ENCODE measurements around the gene HMCN2. TPM values are rescaled to one million over a fixed set of nuclear protein-coding genes. Genes with fewer than 3 reads are reported as not detected.

HMCN2 gene
- total and polyA plus RNA-seq, 2 of the 4 experiments (the other 2 are of a cell fraction): 0.02 TPM; not detected in 1

DNA sequence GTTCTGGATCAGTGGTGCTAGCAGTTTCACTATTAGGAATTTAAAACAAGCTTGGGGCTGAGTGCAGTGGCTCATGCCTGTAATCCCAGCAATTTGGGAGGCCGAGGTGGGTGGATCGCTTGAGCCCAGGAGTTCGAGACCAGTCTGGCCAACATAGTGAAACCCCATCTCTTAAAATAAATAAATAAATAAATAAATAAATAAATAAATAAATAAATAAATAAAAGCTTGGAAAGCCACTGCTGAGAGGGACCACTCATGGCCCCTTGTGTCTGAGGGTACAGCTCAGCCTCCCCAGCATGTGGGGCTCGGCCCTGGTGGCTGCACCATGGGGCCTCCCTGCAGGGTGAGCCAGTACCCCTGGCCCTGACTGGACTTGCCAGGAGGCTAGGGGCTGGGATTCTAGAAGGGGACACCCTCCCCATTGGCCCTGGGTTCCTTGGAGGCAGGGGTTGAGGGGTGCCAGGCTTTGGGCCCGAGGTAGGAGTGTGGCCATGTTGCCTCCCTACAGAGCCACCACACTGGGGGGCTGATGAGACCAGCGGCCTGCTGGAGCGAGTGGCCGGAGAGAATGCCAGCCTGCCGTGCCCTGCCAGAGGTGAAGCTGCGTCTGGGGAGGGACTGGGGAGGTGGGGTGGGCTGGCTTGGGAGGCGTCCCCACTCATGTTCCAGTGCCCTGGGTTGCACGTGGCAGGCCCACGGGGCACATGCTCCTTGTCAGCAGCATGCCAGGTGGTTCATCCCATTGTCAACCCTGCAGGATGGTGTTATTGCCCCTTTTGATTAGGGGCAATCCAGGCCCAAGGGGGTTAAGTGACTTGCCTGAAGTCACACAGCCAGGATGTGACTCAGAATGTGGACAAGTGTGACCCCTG lies 76.5 kb downstream of the HMCN2 start:
- H3K27ac ChIP-seq (ENCODE audit: insufficient read depth, low read length): no peak overlapping the region
- no peak overlapping the region for H3K14ac ChIP-seq (replicated peaks; ENCODE audit: low read depth, low read length)
- ATAC-seq (ENCODE audit: low read depth): no peak
- ChIA-PET CTCF (interaction anchor here (1.0 to 1.1 kb wide), 2 partner anchors 60 to 102 kb away, joined by 3 read pairs; no protein-coding TSS in a partner anchor), POLR2A (ENCODE audit: unreplicated experiment) (no interaction called here)
- no peaks in the 10 kb centered on the region for H3K36me3 ChIP-seq (ENCODE audit: control insufficient read depth, insufficient read depth, low read length)
- H2BK120ac ChIP-seq (ENCODE audit: low read depth, low read length): no peak overlapping the region
- dilution Hi-C loops (cut with HindIII; ENCODE audit: low sequenced_read_pairs, unreplicated experiment) (no loop called here), in situ Hi-C loops (cut with MboI; ENCODE audit: low sequenced_read_pairs) (no loop called here), intact Hi-C loops (cut with micrococcal nuclease) (loop anchor here (2.0 kb wide), 1 partner anchor 105 kb away; no protein-coding TSS in a partner anchor)
- H3K4me2 ChIP-seq (ENCODE audit: low read depth, low read length): no peak overlapping the region
- 86% methylated on average over 1 of the region's 13 CpGs; no CpG with 5 or more reads in 1 of the 2 experiments for WGBS, 2 experiments (ENCODE audit: extremely low coverage in 2 of 2, insufficient read length in 1 of 2)
- H2AFZ ChIP-seq (replicated peaks; ENCODE audit: low read length, poor library complexity): no peak overlapping the region
- no peak overlapping the region for H4K8ac ChIP-seq (ENCODE audit: low read depth in 2 of 2, low read length in 2 of 2)
- no peak overlapping the region for H4K91ac ChIP-seq (ENCODE audit: insufficient read depth, low read depth, low read length)
- no peak overlapping the region for H4K5ac ChIP-seq (ENCODE audit: low read depth, low read length)
- BruUV-seq (replicated peaks): no TSS peak
- H2AK9ac ChIP-seq (replicated peaks; ENCODE audit: low read depth, low read length, poor library complexity): no peak overlapping the region
- H2BK20ac ChIP-seq (ENCODE audit: low read depth, low read length): no peak overlapping the region
- no peak overlapping the region for H2BK5ac ChIP-seq (ENCODE audit: low read depth, low read length, poor library complexity, severe bottlenecking)
- TF ChIP-seq SMC3 (IDR thresholded peaks at IDR 0.05; ENCODE audit: low read depth, low read length) (no peak), FOS (IDR thresholded peaks at IDR 0.05; ENCODE audit: low read depth, low read length) (no peak), NFE2L2 (IDR thresholded peaks at IDR 0.05; ENCODE audit: low read depth, low read length) (no peak), RFX5 (IDR thresholded peaks at IDR 0.05; ENCODE audit: low read depth, low read length) (no peak), POLR2A (IDR thresholded peaks at IDR 0.05; ENCODE audit: low read depth, low read length) (no peak), MAZ (IDR thresholded peaks at IDR 0.05; ENCODE audit: borderline replicate concordance, low read depth, low read length) (no peak), RAD21 (IDR thresholded peaks at IDR 0.05; ENCODE audit: low read length) (no peak), RCOR1 (IDR thresholded peaks at IDR 0.05; ENCODE audit: insufficient replicate concordance, low read length) (no peak)
- TF ChIP-seq, protein P1, sequence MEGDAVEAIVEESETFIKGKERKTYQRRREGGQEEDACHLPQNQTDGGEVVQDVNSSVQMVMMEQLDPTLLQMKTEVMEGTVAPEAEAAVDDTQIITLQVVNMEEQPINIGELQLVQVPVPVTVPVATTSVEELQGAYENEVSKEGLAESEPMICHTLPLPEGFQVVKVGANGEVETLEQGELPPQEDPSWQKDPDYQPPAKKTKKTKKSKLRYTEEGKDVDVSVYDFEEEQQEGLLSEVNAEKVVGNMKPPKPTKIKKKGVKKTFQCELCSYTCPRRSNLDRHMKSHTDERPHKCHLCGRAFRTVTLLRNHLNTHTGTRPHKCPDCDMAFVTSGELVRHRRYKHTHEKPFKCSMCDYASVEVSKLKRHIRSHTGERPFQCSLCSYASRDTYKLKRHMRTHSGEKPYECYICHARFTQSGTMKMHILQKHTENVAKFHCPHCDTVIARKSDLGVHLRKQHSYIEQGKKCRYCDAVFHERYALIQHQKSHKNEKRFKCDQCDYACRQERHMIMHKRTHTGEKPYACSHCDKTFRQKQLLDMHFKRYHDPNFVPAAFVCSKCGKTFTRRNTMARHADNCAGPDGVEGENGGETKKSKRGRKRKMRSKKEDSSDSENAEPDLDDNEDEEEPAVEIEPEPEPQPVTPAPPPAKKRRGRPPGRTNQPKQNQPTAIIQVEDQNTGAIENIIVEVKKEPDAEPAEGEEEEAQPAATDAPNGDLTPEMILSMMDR (conservative IDR thresholded peaks at IDR 0.05; ENCODE audit: low read depth, low read length): no peak
- no peak overlapping the region for H3K4me3 ChIP-seq (ENCODE audit: insufficient read depth, low read depth, low read length)
- peaks cover 5% of the 10 kb centered on the region; the same call in 1 of the 2 replicates for H4K20me1 ChIP-seq (ENCODE audit: insufficient read depth, low read length)
- no peaks in the 10 kb centered on the region for H3K79me1 ChIP-seq (ENCODE audit: low read depth in 1 of 2, low read length in 2 of 2)
- no peak overlapping the region for H3K9ac ChIP-seq (ENCODE audit: low read depth, low read length)
- no peak for DNase-seq
- H3K9me1 ChIP-seq (ENCODE audit: insufficient read depth, low read length): peaks cover 9% of the 10 kb centered on the region; the same call in 1 of the 2 replicates
- no peak overlapping the region for H3K4ac ChIP-seq (ENCODE audit: low read depth, low read length)
- no peaks in the 10 kb centered on the region for H3K9me3 ChIP-seq (ENCODE audit: control insufficient read depth, insufficient read depth, low read length)
- H2BK15ac ChIP-seq (ENCODE audit: low read depth, low read length): no peak overlapping the region
- H2AK5ac ChIP-seq (ENCODE audit: low read depth, low read length): no peak overlapping the region
- no peak overlapping the region for H3K56ac ChIP-seq (ENCODE audit: extremely low read depth, insufficient read depth, low read length)
- H3K18ac ChIP-seq (ENCODE audit: low read depth, low read length): no peak overlapping the region
- peaks cover 12% of the 10 kb centered on the region; the same call in 1 of the 2 replicates for H3K27me3 ChIP-seq (ENCODE audit: control insufficient read depth, insufficient read depth, low read length)
- H3K4me1 ChIP-seq (ENCODE audit: control insufficient read depth, insufficient read depth, low read length): no peaks in the 10 kb centered on the region
- H3K23ac ChIP-seq (ENCODE audit: low read depth, low read length): no peak overlapping the region
